GM21825 (cell line): Measurements from ENCODE around the gene TSHZ2.

ENCODE experiments used
- ATAC-seq: cut with Tn5 transposase; IDR thresholded peaks from one replicate; pipeline ENCODE4 v1.9.1; 2021; ENCODE audit warnings: mild to moderate bottlenecking, moderate library complexity; ENCODE audit not compliant: unreplicated experiment

TSHZ2 gene

DNA sequence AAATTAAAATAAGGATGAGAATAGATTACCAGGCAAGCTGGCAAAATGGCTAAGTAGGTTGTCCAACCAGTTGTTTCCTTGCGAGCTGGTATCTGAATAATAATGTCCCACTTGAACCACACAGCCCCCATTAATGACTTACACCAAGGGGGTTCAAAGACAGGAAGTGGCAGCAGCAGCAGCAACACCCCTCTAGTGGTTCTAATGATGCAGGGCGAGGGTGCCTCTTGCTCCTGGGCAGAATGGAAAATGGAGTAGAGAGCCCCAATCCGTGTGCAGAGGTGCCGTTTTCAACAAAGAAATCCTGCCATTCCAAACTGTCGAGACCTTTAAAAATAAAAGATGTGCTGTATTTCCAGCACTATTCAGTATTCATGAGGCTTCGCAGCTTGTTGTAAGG, 218.1 kb downstream of the TSHZ2 start:
- ATAC-seq: no peak

DNA sequence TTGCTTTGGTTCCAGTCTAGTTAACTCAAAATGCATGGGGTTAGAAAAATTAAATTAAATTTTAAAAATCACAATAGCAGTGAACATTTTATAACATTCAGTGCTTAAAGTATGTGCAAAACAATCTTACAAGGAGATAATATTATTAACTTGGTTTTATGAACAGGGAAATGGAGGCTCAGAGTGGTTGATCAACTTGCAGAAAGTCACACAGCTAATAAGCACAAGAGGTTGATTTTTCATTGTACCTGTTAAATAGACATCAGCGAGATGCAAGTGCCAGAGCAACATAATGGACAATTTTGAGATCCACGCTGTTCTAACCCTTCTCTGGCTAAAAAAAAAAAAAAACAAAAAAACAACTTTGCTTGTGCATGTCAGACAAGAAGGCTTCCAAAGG, 219.8 kb downstream of the TSHZ2 start:
- ATAC-seq: no peak

DNA sequence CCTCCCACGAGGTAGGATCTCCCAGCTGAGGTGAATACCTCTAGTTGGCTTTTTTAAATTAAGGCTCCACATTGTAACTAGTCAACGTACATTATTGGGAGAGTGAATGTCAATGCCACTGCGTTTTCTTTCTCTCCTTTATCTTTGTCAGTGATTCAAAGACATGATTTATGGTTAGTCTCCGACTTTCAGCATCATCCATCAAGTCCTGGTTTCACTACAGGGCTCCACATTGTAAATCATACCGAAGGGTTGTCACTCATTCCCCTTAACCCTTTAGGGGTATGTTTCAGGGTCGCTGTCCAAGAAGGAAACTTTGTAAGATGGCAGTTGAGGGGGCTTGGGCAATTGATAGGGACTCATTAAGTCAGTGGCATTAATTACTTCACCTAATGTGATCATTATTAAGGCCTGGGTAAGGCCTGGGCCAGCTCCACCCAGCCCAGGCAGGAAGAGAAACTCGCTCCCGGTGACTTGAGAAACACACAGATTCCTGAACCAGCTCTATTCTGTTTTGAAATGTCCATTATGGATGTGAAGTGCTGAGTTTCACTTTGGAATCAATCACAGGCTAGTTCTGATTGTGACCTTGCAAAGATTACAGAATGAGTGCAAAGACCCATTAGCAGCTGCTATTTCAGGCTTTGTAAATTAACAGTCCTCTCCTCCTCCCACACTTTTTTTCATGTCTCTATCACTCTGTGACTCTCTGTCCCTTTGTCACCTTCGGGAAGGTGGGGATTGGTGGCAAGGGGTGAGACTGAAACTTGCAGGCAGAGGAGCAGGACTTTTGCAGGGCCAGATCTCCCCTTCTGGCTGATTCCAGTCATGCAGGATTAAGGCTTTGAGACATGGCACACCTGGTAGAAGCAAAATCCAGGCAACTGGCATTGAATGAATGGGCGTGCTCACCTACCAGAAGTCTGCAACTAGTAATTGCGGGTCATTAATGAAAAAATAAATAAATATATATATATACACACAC, 222.4 kb downstream of the TSHZ2 start:
- ATAC-seq: no peak

DNA sequence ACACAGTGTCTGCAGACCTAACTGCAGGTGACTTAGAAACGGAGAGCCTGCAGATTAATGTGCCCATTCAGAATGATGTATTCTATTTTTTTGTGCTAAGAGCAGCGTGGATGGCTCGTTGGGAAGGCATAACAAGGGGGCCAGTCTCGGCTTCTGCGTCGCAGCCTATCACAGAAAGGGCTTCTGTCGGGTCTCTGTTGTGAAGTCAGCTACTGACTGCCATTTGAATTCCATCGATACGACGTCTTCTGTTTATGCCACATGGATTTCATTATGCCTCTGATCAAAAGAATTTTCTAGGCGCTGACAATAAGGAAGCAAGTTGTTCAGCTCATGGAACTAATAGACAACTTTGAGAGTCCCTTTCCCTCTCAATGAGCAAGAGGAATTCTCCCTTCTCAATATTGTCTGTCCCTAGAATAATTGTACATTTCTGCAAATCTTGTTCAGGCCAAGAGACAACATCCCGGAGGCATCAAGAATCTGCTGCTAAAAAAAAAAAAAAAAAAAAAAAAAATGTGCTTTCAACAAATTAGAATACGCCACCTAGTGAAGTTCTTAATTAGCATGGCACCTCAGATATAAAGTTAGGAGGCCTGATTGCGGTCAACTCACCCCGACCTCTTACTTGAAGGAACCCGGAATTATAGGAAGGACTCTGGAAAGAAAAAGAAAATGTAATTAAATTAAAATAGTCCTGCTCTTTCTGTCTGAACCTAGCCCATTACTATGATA, 223.9 kb downstream of the TSHZ2 start:
- no peak for ATAC-seq

DNA sequence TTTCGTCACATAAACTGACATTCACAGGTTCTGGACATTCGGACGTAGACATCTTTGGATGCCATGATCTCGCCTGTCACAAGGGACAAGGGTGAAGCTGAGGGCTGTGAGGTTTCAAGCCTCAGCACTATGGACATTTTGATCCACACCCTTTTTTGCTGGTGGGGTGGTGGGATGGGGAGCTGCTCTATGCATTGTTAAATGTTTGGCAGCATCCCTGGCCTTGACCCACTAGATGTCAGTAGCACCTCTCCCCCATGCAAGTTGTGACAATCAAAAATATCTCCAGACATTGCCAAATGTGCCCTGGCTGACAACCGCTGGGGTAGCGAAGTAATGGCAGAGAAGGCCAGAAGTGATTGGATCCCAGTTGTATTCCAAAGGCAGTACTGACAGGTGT, 229.4 kb downstream of the TSHZ2 start:
- no peak for ATAC-seq

DNA sequence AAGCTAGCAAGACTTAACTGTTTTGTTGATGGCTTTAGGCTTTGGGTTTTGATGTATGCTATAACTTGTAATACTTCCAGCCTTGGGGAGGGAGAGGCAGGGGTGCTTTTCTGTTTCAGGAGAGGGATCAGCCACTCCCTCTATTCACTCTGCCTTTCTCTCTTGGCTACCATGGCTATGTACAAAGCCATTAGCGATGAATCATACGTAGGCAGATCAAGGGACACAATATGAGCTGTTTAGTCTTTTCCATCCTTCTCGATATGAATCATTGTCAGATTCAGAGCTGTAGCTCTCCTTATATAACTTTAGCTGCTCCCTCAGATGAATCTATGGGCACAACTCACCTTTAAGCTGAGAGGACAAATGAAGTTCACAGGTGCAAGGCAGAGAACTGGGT, 230.6 kb downstream of the TSHZ2 start:
- no peak for ATAC-seq

DNA sequence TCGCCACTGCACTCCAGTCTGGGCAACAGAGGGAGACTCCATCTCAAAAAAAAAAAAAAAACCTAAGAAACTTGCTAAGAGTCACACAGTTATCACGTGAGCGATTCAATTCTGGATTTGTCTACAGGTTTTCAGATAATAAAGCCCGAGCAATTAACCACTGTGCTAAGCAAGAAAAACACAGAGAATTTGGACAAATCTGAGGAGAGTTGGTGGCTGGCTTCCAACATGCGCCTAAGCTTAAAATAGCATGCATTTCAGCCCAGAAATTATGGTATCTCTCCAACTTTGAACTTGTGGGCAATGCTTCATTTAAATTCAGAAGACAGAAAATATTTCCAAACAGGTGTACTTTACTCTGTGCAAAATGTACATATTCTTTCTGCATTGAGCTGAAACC, 232.9 kb downstream of the TSHZ2 start:
- no peak for ATAC-seq

DNA sequence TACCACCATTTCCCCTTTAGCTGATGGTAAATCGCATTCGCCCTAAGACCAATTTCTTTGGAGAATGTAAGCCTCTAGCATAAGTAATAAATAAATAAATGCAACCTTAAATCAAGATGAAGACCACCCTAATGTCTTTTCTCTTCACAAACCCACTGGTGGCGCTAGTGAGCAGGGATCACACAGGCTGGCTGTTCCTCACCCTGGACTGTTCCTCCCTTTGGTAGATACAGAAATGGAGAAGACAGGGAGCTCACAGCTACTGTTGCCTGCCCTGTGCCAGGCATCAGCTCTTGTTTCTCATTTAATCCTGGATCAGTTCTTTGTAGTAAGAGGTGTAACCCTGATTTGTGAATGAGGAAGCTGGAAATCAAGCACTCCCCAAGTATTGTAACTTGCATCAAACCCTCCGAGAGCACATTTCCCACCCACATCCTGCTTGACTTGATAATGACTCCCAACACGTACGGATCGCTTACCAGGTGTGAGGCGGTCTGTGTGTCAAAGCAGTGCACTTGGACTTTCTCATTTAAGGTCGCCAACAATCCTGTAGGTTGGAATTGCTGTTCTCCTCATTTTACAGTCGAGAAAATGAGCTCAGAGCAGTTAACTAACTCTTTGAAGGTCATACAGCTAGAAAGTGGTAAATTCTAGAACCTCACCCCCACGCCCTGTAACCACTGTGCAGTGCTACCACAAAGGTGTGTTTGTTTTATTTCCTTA, 236.1 kb downstream of the TSHZ2 start:
- ATAC-seq: no peak

DNA sequence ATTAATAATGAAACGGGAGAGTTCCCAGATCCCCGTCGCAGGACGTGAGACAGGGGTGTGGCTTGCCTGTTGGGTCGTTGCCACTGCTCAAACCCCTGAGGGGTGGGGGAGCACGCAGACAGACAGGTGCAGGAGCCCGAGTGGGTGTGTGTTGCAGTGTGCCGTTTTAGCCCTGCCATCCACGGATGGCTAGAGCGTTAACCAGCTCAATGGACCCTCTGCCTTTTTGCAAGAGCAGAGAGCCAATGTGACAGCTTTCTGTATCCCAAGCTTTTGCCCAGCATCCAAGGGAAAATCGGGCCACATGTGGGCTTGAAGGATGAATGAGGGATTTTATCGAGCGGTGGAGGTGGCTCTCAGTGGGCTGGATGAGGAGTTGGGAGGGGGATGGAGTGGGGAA, 237.9 kb downstream of the TSHZ2 start:
- no peak for ATAC-seq

DNA sequence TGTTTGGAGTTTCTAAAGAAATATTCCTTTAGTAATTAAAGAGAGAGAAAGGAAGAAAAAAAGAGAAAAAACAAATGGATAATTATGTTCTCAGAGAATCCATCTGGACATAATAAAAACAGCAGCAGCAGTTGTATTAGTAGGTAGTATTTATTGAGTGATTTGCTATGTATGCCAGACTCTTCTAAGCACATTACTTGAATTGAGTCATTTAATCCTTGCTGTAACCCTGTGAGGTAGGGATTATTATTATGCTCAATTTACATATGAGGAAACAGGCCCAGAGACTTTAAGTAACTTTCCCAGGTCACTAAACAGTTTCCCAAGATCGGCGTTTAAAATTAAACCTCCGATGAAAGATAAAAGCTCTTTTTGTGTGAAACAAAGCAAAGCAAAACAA, 238.8 kb downstream of the TSHZ2 start:
- ATAC-seq: no peak

DNA sequence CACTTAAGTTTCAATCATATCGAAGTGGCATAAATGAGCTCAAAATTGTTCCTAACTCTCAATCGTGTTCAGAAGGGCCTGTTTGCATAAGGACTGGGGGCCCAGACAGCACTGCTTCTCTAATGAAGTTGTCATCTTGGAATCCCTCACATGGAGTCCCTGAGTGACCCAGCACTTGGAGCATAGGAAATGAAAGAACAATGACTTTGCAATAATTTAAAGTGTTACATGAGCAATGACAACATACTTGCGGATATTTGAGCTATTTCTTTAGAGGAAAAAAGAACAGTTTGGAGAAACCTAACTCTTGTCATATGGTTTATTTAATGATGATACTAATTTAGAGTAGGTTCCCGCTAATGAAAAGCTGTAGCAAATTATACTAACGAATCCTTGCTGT, 239.9 kb downstream of the TSHZ2 start:
- ATAC-seq: no peak

DNA sequence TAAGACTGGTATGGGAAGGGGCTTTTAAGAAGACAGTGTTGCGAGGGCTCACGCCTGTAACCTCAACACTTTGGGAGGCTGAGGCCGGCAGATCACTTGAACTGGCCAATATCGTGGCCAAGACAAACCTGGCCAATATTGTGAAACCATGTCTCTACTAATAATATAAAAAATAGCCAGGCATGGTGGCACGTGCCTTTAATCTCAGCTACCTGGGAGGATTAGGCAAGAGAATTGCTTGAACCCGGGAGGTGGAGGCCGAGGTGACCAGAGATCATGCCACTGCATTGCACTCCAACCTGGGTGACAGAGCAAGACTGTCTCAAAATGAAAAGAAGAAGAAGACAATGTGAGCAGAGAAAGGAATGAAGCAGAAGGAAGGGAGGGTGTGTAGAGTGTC, 242.2 kb downstream of the TSHZ2 start:
- ATAC-seq: no peak

DNA sequence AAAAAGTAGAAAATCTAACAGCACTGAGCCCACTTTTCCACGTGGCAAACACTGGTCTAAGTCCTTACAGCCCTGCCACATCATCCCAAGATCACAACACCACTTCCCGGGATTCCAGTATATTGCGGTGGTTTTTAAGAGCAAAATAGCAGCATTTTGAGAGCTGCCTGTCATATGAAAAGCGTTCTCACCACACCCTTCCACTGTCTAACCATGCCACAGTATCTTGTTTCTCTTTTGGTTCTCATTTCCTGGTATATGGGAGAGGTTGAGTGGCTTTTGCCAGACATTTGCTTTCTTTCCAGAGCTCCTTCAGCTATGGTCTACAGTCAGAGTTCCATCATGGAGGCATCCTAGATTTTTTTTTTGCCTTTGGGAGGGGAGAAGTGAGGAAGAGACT, 243.0 kb downstream of the TSHZ2 start:
- no peak for ATAC-seq

DNA sequence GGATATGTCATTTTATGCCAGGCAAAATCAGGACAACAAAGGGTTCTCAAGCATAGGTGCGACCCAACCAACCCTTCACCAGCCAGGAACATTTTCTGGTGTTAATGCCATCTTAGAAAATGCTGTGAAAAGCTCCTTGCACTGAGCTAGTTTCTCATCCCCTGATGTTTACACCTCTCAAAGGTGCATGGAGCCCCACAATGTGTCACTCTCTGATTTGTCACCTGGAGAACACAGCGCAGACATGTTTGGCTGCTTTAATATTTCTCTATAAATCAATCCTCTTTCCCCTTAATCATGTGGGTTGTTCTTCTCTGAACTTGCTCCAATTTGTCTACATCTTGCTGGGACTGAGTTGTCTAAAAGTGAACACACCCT, 244.3 kb downstream of the TSHZ2 start:
- ATAC-seq: no peak

DNA sequence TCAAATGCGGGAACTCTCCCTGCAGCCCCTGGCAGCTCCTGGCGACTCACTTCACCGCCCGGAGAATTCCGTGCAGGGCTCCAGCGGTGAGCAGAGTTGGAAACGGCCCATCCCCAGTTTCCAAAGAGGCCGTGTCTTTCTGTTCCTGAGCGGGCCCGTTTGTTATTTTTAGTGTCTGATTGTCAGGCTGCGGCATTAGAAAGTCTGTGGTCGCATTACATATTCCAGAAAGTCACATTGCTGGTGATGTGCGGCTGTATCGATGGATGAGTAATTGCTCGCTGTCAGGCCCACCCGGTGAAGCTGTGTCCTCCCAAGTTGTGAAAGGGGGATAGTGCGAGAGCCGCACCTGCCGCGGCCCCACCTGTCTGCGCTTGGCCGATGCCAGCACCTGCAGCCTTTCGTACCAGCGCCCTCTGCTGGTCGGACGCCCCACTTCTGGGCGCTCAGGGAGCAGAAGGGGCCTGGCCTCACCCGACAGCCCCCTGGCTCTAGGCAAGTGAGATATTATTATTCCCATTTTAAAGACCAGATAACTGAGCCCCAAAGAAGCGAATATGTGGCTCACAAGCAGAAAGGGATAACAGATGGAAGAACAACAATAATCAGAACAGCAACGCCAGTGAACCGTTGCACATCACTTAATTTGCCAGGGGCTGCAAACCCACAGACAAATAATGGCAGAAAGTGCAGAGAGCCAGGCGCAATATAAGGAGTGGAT, 244.9 kb downstream of the TSHZ2 start:
- peak; percentile 77 for ATAC-seq

DNA sequence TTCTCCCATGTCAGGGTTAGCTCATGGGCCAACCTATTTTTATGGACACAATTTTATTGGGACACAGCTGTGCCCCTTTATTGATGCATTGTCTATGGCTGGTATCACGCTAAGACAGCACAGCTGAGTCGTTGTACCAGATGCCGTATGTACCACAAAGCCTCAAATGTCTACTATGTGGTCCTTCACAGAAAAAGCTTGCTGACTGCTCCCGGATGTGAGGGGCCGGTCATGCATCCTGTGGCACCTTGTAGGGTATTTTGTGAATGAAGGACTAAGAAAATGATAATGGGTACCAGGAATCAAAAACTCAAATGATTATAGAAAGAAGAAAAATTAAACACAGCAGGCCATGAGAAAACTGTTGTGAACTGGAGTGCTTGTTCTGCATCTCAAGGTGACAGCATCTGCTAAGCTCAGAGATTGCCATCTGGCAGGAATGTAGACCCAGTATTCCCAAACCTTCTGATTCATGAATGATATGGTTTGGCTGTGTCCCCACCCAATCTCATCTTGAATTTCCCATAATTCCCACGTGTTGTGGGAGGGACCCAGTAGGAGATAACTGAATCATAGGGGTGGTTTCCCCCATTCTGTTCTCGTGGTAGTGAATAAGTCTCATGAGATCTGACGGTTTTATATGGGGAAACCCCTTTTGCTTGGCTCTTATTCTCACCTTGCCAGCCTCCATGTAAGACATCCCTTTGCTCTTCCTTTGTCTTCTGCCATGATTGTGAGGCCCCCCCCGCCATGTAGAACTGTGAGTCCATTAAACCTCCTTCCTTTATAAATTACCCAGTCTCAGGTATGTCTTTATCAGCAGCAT, 248.5 kb downstream of the TSHZ2 start:
- no peak for ATAC-seq

DNA sequence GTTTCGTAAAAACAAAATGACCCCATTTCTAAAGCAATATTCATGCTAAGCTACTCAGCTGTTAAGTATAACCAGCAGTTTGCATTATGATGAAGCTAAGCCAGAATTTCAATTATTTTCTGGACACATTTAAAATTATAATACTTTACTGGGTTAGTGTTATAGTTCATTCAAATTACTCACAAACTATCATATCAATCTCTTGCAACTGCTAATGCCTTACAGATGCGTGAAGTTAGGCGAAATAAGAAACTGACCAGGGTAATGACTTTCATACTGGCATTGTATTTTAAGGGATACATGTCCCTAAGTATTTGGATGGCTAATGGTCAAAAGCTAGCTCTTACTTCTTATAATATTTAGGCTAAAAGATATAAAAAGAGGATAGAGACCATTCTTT, 249.6 kb downstream of the TSHZ2 start:
- ATAC-seq: no peak

DNA sequence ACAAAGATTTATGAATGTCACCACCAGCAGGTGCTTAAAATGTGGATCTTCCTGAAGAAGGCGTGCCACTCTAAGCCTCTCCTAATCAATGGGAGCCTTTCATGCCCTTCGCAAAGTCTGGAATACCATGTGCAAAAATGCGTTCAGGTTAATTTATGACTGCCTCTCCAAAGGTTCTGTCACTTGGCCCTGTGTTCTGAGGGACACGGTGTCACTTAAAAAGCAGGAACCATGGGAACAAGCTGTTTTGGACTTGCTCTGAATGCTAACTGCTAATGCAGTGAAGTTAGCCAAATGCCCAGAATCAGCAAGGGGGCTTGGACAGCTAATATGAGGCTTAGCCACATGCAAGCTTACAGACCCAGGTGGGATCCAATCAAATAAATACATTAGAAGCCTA, 250.3 kb downstream of the TSHZ2 start:
- ATAC-seq: no peak

DNA sequence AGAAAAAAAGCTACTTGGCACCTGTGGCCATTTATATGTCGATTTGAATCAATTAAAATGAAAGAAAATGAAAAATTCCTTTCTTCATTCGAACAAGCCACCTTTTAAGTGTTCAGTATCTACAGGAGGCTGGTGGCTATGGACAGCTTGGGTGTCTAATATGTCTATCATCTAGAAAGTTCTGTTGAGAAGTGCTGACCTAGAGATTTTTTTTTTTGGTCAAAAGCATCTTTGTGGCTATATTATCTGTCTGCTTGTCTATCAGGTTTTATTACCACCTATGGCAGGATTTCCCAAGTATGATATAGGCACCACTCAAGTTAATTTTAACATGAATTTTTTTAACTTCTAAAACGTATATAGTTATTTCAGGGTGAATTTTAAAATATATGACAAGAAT, 250.8 kb downstream of the TSHZ2 start:
- no peak for ATAC-seq

DNA sequence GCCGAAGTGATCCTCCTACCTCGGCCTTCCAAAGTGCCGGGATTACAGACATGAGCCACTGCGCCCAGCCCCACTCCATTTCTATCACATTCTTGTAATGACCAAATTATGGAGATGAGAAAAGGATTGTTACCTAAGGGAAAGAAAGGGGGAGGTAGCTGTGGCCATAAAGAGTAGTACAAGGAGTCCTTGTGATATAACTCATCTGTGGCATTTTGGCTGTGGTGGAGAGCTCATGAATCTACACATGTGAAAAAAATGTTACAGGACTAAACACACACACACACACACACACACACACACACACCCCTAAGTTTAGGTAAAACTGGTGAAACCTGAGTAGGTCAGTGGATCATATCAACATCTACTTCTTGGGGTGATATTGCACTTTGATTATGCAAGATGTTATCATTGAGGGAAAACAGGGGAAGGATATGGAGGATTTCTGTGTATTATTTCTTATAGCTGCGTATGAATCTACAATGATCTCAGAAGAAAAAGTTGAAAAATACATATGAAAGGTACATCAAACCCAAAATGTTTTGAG, 251.5 kb downstream of the TSHZ2 start:
- no peak for ATAC-seq
